GM19099 (cell line): ENCODE data around the gene FSTL4.

Experiments used
- POLR2A ChIP-seq: IDR thresholded peaks from 3 replicates; pipeline ENCODE4 v1.6.1; 2011; ENCODE audit warnings: low read depth; ENCODE audit not compliant: insufficient read length; ENCODE audit errors: extremely low read depth

FSTL4 gene

DNA sequence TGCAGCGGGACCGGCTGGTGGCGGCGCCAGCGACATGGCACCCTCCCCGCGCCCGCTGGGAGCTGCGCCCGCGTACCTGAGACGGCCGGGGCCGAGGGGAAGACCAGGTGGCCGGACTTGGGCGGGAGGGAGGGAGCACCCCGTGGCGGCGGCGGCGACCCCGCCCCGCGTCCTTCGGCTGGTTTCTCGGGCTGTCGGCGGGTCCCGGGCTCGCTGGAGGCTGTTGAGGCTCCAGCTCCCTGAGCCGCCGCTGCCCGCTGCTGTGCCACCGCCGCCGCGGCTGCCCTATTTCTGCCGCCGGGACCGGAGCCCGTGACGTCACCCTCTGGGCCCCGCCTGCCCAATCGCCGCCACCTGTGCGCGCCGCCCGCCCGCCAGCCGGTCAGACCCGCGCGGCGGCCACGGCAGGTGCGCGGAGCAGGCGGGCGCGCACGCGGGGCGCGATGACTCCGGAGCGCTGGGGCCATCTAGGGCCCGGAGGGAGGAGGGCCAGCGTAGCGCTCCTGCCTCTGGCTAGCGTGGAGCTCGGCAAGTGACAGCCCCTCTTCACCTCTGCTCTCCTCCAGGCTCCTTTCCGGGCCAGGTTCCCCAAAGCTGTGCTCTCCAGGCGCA lies at the start of gene FSTL4:
TSS of gene FSTL4 (minus strand) at position 293 of the 612 bp plus-strand sequence.
- no peak for TF ChIP-seq POLR2A

DNA sequence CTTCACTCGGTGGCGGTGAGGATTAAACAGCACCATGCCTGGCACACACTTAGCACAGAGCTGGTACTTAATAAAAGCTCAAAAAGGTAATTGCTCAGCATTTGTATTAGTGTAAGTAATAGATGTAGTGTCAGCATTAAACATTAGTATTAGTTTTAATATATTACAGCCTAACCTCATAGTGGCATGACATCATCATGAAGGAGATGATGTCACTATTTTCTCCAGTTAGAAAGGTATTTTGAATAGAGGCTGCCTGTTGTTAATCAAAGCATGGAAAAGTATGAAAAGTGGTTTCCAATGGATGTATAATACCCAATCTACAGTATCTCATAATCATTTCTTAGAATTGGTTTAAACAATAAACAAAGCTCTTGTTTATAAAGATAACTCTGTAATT lies 49.0 kb upstream of the FSTL4 start:
- TF ChIP-seq POLR2A: no peak

DNA sequence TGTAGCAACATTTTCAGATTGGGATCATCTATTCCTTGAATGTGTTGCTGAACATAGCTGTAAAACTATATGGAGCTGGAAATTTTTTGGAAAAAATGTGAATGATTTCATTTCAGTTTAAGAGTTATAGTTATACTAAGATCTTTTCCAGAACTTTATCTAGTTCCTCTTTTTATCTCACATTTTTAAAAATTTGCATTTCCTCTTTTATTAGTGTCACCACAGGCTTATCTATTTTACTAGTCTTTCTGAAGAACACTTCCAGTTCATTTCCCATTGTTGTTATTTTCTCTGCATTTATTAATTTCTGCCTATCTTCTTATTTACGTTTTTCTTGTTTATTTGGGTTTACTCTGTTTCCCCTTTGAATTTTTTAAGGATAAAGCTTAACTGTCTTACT lies 46.0 kb upstream of the FSTL4 start:
- TF ChIP-seq POLR2A: no peak

DNA sequence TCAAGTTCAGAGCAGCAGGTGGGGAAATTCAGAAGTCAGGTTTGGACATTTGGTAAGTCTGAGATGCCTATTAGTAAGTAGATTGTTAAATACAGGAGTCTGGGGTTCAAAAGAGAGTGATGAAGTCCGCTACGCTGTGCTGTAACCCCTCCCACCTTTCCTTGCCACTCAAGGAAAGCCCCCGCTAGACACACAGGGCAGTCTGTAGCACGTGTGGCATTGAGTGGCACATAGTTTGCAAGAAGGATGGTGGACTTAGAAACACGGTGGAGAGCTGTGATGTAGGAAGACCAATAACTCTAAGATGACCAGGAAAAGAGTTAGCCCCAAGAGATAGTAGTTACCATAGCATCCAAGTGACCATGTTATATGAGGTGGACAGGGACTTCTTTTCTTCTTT lies 44.7 kb upstream of the FSTL4 start:
- TF ChIP-seq POLR2A: no peak

DNA sequence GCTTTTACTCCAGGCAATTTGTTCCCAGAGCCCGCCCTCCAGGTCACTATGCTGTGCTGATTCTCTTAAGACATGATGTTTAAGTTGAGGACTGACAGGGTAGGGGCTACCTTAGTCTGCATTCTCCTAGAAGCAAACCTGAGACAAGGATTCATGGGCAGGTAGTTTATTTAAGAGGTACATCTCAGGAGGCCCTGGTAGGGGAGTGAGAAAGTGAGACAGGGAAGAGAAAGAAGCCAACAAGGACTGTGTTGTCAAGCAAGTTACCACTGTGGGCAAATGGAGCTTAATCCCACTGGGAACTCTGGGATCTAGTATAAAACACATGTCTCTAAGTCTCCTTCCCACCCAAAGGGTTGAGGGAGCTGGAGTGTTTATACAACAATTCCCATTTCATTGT lies 43.6 kb upstream of the FSTL4 start:
- TF ChIP-seq POLR2A: no peak

DNA sequence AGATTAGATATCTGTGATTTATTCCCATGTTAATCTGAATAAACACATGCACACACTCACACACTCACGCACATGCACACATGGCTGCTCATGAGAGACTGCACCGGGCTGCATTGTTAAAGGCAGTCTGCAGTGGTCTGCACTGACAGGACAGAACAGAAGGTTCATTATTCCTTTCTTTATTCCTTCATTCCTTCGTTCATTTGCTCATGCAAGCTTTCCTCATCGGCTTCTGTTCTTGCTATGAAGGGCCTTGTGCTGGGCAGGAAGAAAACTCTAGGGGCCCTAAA lies 41.4 kb upstream of the FSTL4 start:
- no peak for TF ChIP-seq POLR2A

DNA sequence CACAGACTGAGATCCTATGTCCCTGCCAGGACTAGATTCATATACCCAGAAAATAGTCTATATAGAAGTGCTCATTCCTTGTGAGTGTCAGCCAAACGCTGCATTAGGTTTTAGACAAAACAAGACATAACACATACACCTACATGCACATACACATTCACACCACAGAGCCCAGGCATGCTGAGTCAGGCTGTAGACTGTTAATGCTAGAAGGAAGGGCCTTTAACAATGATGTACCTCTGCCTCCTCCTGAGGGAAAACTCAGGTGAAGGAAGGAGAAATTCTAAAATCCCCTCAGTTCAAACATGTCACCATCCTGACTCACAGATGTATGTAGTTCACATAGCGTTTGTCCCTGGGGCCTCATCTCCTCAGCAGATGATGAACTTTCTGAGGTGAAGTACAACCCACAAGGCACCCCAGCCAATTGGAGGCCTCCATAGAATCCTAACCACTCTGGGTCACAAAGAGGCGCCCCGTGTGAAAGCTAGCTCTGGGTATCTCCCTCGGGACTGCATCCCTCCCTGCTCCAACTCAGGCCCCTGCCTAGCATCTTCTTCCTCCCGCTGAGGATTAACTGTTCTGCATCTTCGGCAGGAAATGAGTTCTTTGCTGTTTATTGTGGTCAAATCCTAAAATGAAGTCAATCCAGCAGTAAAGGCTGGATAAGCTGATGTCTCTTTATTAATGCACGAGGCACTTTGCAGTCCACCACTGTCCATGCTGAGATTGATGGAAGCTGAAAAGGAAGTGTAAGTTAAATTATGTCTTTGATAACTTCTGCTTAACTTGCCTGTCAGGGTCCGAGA lies 40.8 kb upstream of the FSTL4 start:
- TF ChIP-seq POLR2A: no peak

GRCh38 chr5:133644000-133644865 lies 31.9 kb upstream of the FSTL4 start:
- TF ChIP-seq POLR2A: no peak

DNA sequence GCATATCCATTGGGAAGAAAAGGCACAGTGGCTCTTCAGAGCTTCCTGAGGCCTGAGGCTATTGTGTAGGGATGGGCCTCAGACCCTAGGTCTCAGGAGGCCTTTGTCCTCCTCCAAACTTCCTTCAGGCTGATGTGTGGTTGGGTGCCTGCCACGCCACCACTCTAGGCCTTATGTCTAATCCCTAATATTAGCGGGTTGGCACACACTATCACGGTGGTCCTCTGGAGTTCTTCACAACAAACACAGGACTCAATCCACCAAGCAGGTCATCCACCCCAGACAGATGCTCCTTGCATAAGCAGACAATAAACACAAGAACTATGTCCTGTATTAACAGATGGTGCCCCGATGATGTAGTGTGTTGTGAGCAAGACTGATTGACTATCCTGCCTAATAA lies 31.0 kb upstream of the FSTL4 start:
- no peak for TF ChIP-seq POLR2A

GRCh38 chr5:133642153-133642722 lies 29.9 kb upstream of the FSTL4 start:
- no peak for TF ChIP-seq POLR2A

DNA sequence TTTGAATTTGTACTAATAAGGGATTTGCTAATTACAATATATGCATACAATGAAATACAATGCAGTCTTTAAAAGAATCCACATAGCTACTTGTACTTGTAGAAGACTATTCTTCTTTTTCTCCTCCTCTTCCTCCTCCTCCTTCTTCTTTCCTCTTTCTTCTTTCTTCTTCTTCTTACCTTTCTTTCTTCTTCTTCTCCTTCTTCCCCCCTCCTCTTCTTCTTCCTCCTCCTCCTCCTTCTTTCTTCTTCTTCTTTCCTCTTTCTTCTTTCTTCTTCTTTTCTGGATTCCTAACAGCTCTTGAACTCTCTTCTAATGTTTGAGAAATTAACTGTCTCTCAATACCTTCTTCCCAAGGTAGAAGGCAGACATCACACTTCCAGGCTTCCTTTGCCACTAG lies 29.3 kb upstream of the FSTL4 start:
- no peak for TF ChIP-seq POLR2A

- TF ChIP-seq POLR2A: no peak
Measured at GRCh38 chr5:133639850-133640528, 27.6 kb upstream of the FSTL4 start.

DNA sequence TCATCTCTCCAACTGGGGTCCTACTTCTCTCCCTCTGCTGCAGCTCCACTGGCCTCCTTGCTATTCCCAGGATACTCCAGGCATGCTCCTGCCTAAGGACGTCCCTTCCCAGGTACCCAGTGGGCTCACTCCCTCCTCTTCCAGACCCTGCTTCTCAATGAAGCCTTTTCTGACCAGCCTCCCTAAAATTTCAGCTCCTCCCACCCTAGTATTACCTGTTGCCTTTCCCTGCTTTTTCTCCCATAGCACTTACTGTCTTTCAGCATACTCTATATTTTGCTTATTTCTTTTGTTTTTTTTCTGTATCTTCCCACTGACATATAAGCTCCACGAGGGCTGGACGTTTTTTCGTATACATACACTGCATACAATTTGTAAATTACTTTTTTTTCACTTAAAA lies 26.1 kb upstream of the FSTL4 start:
- TF ChIP-seq POLR2A: no peak

DNA sequence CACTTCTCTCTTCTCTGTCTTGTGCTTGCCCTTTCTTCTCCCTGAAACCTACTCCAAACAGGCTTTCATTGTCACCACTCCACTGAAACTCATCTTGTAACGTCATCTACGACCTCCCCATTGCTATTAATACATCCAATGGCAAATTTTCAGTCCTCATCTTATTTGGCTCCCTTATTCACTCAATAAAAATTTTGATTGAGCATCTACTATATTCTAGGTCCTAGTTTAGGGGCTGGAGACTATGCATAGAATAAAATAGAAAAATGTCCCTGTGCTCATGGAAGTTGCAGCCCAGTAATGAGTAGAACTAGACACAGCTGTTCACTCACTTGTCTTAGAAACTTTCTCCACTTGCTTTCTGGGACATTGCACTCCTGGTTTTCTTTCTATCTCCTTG lies 24.9 kb upstream of the FSTL4 start:
- TF ChIP-seq POLR2A: no peak

GRCh38 chr5:133635051-133635450 lies 22.7 kb upstream of the FSTL4 start:
- TF ChIP-seq POLR2A: no peak
